Urinary bladder (tissue), 4 donors: ENCODE data around the gene MACC1. TPM values are rescaled to one million over a fixed set of nuclear protein-coding genes. Genes with fewer than 3 reads are reported as not detected.
"Not testable (repeated sequence)": the region's sequence is repeated elsewhere in the genome, so short reads cannot be mapped to it uniquely, and the experiment has no call there.

ENCODE experiments used
- DNase-seq: peaks from one replicate; pipeline ENCODE4 v3.0.0-alpha.2; 2015; ENCODE audit errors: extremely low spot score
- H3K27ac ChIP-seq: one replicate; pipeline ENCODE4 v1.5.1; 2013; ENCODE audit warnings: low read depth, mild to moderate bottlenecking, moderate library complexity
- H3K36me3 ChIP-seq: one replicate; pipeline ENCODE4 v1.6.1; 2013; ENCODE audit warnings: mild to moderate bottlenecking, moderate library complexity; ENCODE audit not compliant: insufficient read depth
- H3K4me1 ChIP-seq: one replicate; pipeline ENCODE4 v1.6.1; 2013; ENCODE audit warnings: mild to moderate bottlenecking, moderate library complexity; ENCODE audit not compliant: insufficient read depth
- H3K4me3 ChIP-seq: one replicate; pipeline ENCODE4 v1.5.1; 2013; ENCODE audit warnings: low read depth, low read length
- WGBS: extraction: QIAGEN DNeasy Blood & Tissue Kit; methylation state at CpG from one replicate; pipeline ENCODE4 v1.1.7; 2013; 5-methylcytosine and 5-hydroxymethylcytosine counted together
- polyA plus RNA-seq: library from polyadenylated mRNA; stranded (reverse); fragments of 200-250 nt; gene quantifications from one replicate; pipeline ENCODE4 v1.2.3, GENCODE V29; 2013
- total RNA-seq: library from RNA; depleted of rRNA; stranded (reverse); fragments of >200 nt; gene quantifications from one replicate; pipeline ENCODE4 v1.2.3, GENCODE V29; 2014
- donor health status: healthy with polysubstance abuse.
- donor health status: healthy.

MACC1 gene
- total and polyA plus RNA-seq, 2 donors = 0.32 to 7.1 TPM

GRCh38 chr7:20222219-20222828, 5.1 kb upstream of the MACC1 start:
- 82% methylated on average over 7 of the region's 7 CpGs for WGBS
- Histone ChIP-seq H3K4me1 (peaks cover 5% of the 10 kb centered on the region), H3K27ac (no peak overlapping the region), H3K4me3 (no peak overlapping the region), H3K36me3 (no peaks in the 10 kb centered on the region)
- no peak for DNase-seq

GRCh38 chr7:20220921-20221547, 3.9 kb upstream of the MACC1 start:
- Histone ChIP-seq H3K27ac (peak overlapping the region; percentile 50), H3K4me1 (peaks cover 5% of the 10 kb centered on the region), H3K4me3 (no peak overlapping the region), H3K36me3 (no peaks in the 10 kb centered on the region)
- WGBS = 24% methylated on average over 4 of the region's 4 CpGs
- DNase-seq = no peak

GRCh38 chr7:20220293-20220761, 3.1 kb upstream of the MACC1 start:
- Histone ChIP-seq H3K36me3 (no peaks in the 10 kb centered on the region), H3K4me1 (peaks cover 5% of the 10 kb centered on the region), H3K4me3 (no peak overlapping the region), H3K27ac (peak overlapping the region; percentile 57)
- WGBS = 78% methylated on average over 3 of the region's 3 CpGs
- no peak for DNase-seq

DNA sequence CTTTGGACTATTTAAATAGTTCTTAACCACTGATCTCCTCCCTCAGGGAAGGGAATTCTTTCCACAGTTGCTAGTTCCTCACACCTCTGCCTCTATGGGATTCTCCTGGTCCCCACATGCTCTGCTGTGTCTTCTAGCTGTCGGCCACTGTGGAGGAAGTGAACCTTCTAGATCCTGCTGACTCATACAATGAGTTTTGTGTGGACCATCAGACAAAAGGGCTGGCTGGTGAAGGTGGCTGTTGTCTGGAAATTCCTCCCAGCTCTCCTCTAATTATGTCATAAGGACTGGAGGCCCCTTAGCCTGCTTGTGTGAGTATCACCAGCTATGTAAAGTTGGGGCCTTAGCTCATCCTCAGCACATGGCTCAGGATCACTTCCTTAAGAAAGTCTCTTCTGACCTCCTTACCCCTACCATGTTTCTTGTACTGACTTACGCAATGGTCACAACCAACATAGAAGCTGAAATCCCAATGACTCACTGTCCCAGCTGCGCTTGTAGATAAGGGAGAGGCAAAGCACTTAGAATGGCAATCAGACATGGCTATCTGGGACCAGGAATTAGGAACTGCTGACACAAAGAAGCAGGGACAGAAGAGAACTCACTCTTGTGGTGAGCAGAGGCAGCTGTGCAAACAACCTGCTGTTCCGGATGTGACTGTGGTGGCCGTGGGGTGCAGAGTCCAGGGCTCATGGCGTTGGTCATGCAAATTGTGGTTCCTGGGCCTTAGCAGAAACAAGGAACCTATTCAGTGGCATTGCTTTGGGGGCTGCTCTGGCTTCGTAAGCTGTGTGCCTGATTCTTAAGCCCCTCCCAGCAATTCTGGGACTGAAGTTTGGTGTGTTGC, 2.5 kb upstream of the MACC1 start:
- WGBS = 77% methylated on average over 7 of the region's 7 CpGs
- no peak for DNase-seq
- Histone ChIP-seq H3K4me3 (no peak overlapping the region), H3K27ac (peak overlapping the region; percentile 63), H3K36me3 (no peaks in the 10 kb centered on the region), H3K4me1 (peaks cover 5% of the 10 kb centered on the region)

- peaks cover 5% of the 10 kb centered on the region for H3K4me1 ChIP-seq
- DNase-seq = no peak
- WGBS = 86% methylated on average over 3 of the region's 3 CpGs
- peak overlapping the region; percentile 63 for H3K27ac ChIP-seq
- no peaks in the 10 kb centered on the region for H3K36me3 ChIP-seq
- H3K4me3 ChIP-seq = no peak overlapping the region
These were observed 1.9 kb upstream of the MACC1 start for GRCh38 chr7:20219062-20219445.

DNA sequence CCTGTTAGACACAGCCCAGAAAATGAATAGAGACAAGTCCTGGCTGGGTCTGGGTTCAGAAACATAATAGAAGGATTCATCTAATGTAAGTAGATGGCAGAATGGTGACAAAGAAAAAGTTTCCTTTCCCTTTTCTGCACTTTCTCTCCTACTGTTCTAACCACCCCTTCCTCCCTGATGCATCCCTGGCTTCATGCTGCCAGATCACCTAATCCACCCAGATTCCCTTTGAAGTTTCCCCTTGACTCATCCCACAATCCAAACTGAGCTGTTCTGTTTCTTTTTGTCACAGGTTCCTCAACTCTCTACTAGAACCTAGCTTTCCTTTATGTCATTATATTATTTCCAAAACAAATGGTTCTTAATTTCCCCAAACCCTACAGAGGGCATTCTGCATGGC, 1.1 kb upstream of the MACC1 start:
- H3K36me3 ChIP-seq = no peaks in the 10 kb centered on the region
- H3K27ac ChIP-seq = peak overlapping the region; percentile 29
- peaks cover 5% of the 10 kb centered on the region for H3K4me1 ChIP-seq
- DNase-seq = no peak
- H3K4me3 ChIP-seq = no peak overlapping the region

- H3K4me3 ChIP-seq = no peak overlapping the region
- H3K4me1 ChIP-seq = peaks cover 5% of the 10 kb centered on the region
- no peak overlapping the region for H3K27ac ChIP-seq
- DNase-seq = no peak
- H3K36me3 ChIP-seq = no peaks in the 10 kb centered on the region
- WGBS = 83% methylated on average over 1 of the region's 1 CpG
These were observed 663 bp downstream of the MACC1 start for GRCh38 chr7:20216406-20217036.

GRCh38 chr7:20214921-20215669, 2.1 kb downstream of the MACC1 start:
- DNase-seq = no peak
- Histone ChIP-seq H3K36me3 (no peaks in the 10 kb centered on the region), H3K4me3 (no peak overlapping the region), H3K4me1 (peaks cover 4% of the 10 kb centered on the region), H3K27ac (no peak overlapping the region)
- 85% methylated on average over 3 of the region's 3 CpGs for WGBS

- Histone ChIP-seq H3K4me1 (peaks cover 3% of the 10 kb centered on the region), H3K27ac (no peak overlapping the region), H3K4me3 (no peak overlapping the region), H3K36me3 (no peaks in the 10 kb centered on the region)
- DNase-seq = no peak
- 95% methylated on average over 2 of the region's 2 CpGs for WGBS
These were observed 3.1 kb downstream of the MACC1 start for GRCh38 chr7:20214132-20214531.

DNA sequence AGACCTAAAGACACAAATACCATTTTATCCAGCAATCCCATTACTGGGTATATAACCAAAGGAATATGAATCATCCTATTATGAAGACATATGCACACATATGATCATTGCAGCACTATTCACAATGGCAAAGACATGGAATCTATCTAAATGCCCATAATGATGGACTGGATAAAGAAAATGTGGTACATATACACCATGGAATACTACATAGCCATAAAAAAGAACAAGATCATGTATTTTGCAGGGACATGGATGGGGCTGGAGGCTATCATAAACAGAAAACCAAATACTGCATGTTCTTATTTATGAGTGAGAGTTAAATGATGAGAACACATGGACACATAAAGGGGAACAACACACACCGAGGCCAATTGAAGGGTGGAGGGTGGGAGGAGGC, 3.8 kb downstream of the MACC1 start:
- no peak for DNase-seq
- Histone ChIP-seq H3K4me1 (peaks cover 2% of the 10 kb centered on the region), H3K36me3 (no peaks in the 10 kb centered on the region), H3K4me3 (no peak overlapping the region), H3K27ac (no peak overlapping the region)
- WGBS = 98% methylated on average over 1 of the region's 1 CpG

DNA sequence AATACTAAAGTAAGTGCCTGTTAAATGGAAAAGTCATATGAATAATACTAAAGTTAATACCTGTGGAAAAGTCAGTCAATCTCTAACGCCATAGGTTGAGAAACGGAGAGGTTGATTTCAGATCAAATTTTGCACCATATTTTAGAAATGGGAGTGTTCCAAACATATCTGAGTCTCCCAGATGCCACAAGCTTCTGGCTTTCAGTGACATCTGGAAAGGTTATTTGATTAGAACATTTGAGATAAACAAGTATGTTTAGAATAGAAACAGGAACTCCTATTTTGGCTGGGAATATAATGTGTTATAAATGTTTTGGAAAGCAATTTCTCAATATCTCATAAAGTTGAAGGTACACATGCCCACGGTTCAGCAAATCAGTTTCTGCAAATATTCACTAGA, 5.8 kb downstream of the MACC1 start:
- Histone ChIP-seq H3K4me3 (no peak overlapping the region), H3K27ac (no peak overlapping the region), H3K4me1 (no peaks in the 10 kb centered on the region), H3K36me3 (no peaks in the 10 kb centered on the region)
- DNase-seq = no peak
- WGBS = 65% methylated on average over 3 of the region's 3 CpGs

DNA sequence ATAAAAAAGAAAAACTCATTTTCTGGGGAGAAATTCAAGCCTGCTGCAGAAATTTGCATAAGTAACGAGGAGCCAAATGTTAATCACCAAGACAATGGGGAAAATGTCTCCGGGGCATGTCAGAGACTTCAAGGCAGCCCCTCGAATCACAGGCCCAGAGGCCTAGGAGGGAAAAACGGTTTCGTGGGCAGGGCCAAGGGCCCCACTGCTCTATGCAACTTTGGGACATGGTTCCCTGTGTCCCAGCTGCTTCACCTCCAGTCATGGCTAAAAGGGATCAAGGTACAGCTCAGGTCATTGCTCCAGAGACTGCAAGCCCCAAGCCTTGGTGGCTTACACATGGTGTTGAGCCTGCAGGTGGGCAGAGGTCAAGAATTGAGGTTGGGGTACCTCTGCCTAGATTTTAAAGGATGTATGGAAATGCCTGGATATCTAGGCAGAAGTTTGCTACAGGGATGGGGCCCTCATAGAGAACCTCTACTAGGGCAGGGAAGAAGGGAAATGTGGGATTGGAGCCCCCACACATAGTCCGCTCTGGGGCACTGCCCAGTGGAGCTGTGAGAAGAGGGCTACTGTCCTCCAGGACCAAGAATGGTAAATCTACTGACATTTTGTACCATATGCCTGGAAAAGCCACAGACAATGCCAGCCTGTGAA, 8.4 kb downstream of the MACC1 start:
- no peak overlapping the region for H3K4me3 ChIP-seq
- no peak overlapping the region for H3K27ac ChIP-seq
- no peaks in the 10 kb centered on the region for H3K4me1 ChIP-seq
- no peaks in the 10 kb centered on the region for H3K36me3 ChIP-seq
- 94% methylated on average over 6 of the region's 6 CpGs for WGBS
- no peak for DNase-seq

DNA sequence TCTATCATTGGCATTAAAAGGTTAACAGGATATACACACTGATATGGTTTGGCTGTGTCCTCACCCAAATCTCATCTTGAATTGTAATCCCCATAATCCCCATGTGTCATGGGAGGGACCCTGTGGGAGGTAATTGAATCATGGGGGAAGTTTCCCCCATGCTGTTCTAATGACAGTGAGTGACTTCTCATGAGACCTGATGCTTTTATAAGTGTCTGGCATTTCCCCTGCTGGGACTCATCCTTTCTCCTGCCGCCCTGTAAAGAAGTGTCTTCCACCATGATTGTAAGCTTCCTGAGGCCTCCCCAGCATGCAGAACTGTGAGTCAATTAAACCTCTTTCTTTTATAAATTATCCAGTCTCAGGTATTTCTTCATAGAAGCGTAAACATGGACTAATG, 9.4 kb downstream of the MACC1 start:
- not testable (repeated sequence) for H3K27ac ChIP-seq, H3K4me1 ChIP-seq, H3K36me3 ChIP-seq, H3K4me3 ChIP-seq, DNase-seq
- WGBS = 96% methylated on average over 2 of the region's 2 CpGs
